ENCODE data around the gene PECR. TPM values are rescaled to one million over a fixed set of nuclear protein-coding genes. Genes with fewer than 3 reads are reported as not detected.

Gene PECR
- total and polyA plus RNA-seq, 2 of the 13 experiments (the other 11 are each of a cell fraction or from before 2014, with no cell fraction given) = 151 to 153 TPM

DNA sequence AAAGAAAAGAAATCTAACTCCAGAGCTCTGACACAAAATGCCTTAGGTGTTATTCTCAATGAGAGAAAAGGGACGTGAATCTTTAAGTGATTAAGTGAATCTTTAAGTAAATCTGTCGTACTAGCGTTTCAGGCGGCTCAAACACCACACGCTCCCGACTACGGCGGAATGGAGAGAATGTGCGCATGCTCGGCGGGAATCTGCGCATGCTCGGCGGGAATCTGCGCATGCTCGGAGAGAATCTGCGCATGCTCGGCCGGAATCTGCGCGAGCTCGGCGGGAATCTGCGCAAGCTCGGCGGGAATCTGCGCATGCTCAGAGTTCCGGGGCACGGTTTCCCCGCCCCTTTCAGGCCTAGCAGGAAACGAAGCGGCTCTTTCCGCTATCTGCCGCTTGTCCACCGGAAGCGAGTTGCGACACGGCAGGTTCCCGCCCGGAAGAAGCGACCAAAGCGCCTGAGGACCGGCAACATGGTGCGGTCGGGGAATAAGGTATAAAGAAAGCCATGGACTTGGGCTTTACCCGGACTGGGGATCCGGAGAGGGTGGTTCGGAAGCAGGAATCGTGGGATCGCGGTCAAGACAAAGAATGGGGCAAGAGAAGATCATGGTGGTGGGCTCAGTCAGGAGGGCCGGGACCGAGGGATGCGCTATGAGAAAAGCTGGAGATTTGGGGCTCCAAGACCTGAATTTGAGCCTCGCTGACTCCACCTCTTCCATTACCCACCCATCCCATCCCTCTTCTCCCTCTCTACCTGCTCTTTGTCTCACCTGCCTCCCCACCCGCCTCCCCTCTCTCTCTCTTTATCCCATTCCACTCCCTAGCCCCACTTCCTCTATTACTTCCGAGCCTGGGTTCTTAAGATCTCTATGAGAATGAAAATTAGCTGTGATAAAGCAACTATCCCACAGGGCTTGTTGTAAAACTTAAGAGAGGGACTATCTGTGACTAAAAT is 27.6 kb upstream of the PECR start, which contains the start of gene XRCC5 (continued):
- 0 out of 2 replicates have a peak, but pooled peaks have one; percentile 9 for TF ChIP-seq ZNF121 (CRISPR knock-in tag; IDR thresholded peaks at IDR 0.05)
- TF ChIP-seq ZNF276 (CRISPR knock-in tag; IDR thresholded peaks at IDR 0.05; ENCODE audit: low read depth) = no peak
- peak; percentile 71 for TF ChIP-seq ZNF331 (CRISPR knock-in tag; IDR thresholded peaks at IDR 0.05)
- TF ChIP-seq KLF11 (CRISPR knock-in tag; IDR thresholded peaks at IDR 0.05) = peak; percentile 73; the same call in 1 of the 2 replicates
- no peak for TF ChIP-seq PCBP2 (optimal IDR thresholded peaks at IDR 0.05; ENCODE audit: low read depth, low read length, poor library complexity, severe bottlenecking)
- TF ChIP-seq ZNF644 (CRISPR knock-in tag; IDR thresholded peaks at IDR 0.05; ENCODE audit: low read depth) = no peak
- no peak for TF ChIP-seq HMGA1 (CRISPR knock-in tag; conservative IDR thresholded peaks at IDR 0.05)
- peak; percentile 64 for TF ChIP-seq U2AF1 (optimal IDR thresholded peaks at IDR 0.05; ENCODE audit: low read depth, low read length)
- no peak for TF ChIP-seq PHB2 (IDR thresholded peaks at IDR 0.05; ENCODE audit: partially characterized antibody)
- peak; percentile 68 for TF ChIP-seq ZNF264 (CRISPR knock-in tag; IDR thresholded peaks at IDR 0.05)
- TF ChIP-seq ZNF136 (CRISPR knock-in tag; IDR thresholded peaks at IDR 0.05; ENCODE audit: low read depth) = peak; percentile 89
- no peak for TF ChIP-seq DPF2 (CRISPR knock-in tag; IDR thresholded peaks at IDR 0.05; ENCODE audit: borderline replicate concordance, low read depth)
- no peak for TF ChIP-seq ATF5 (CRISPR knock-in tag; IDR thresholded peaks at IDR 0.05; ENCODE audit: low read depth)
- TF ChIP-seq TRIM22 (IDR thresholded peaks at IDR 0.05) = no peak
- no peak for TF ChIP-seq FOXK2 (IDR thresholded peaks at IDR 0.05)
- TF ChIP-seq MXD3 (CRISPR knock-in tag; IDR thresholded peaks at IDR 0.05) = peak; percentile 89; the same call in 1 of the 2 replicates
- no peak; the same call in none of the 2 replicates for TF ChIP-seq RXRB (CRISPR knock-in tag; IDR thresholded peaks at IDR 0.05; ENCODE audit: borderline replicate concordance)
- TF ChIP-seq ZNF747 (CRISPR knock-in tag; IDR thresholded peaks at IDR 0.05; ENCODE audit: borderline replicate concordance) = peak; percentile 99
- TF ChIP-seq ZIK1 (CRISPR knock-in tag; IDR thresholded peaks at IDR 0.05; ENCODE audit: borderline replicate concordance, low read depth) = peak; percentile 99
- TF ChIP-seq PPARG (CRISPR knock-in tag; conservative IDR thresholded peaks at IDR 0.05) = peak; percentile 39; the same call in 1 of the 2 replicates
- peak; percentile 93 for TF ChIP-seq BORCS8-MEF2B (CRISPR knock-in tag; IDR thresholded peaks at IDR 0.05)
- TF ChIP-seq MED8 (CRISPR knock-in tag; IDR thresholded peaks at IDR 0.05; ENCODE audit: insufficient replicate concordance) = peak; percentile 89
- peak; percentile 16; the same call in 1 of the 2 replicates for TF ChIP-seq ZFP37 (CRISPR knock-in tag; IDR thresholded peaks at IDR 0.05; ENCODE audit: borderline replicate concordance)
